KMS-11 (cell line): Measurements from ENCODE around the gene HIC2.
"Not testable (repeated sequence)": the region's sequence is repeated elsewhere in the genome, so short reads cannot be mapped to it uniquely, and the experiment has no call there.

Experiments
- H2AFZ ChIP-seq: fragments of 200-600 bp; sonication (generic); 2 replicates; pipeline ENCODE4 v1.6.1; 2016; ENCODE audit warnings: antibody characterized with exemption, mixed run types, low read depth
- H3K27ac ChIP-seq: fragments of 200-600 bp; sonication (generic); 2 replicates; pipeline ENCODE4 v1.6.1; 2016; ENCODE audit warnings: mild to moderate bottlenecking, mixed run types
- H3K27me3 ChIP-seq: fragments of 200-600 bp; sonication (generic); 2 replicates; pipeline ENCODE4 v1.6.1; 2017; ENCODE audit warnings: mild to moderate bottlenecking, low read depth, mixed run types, moderate library complexity; ENCODE audit not compliant: insufficient read depth
- H3K36me3 ChIP-seq: fragments of 200-600 bp; sonication (generic); 2 replicates; pipeline ENCODE4 v1.6.1; 2017; ENCODE audit warnings: mild to moderate bottlenecking, mixed run types; ENCODE audit not compliant: insufficient read depth
- H3K4me1 ChIP-seq: fragments of 200-600 bp; sonication (generic); 2 replicates; pipeline ENCODE4 v1.6.1; 2016; ENCODE audit warnings: mild to moderate bottlenecking, low read depth, mixed run types; ENCODE audit not compliant: poor library complexity, severe bottlenecking
- H3K4me2 ChIP-seq: fragments of 200-600 bp; sonication (generic); 2 replicates; pipeline ENCODE4 v1.7.0; 2016; ENCODE audit warnings: mild to moderate bottlenecking, mixed run types
- H3K4me3 ChIP-seq: fragments of 200-600 bp; sonication (generic); IDR thresholded peaks from 2 replicates; pipeline ENCODE4 v1.6.1; 2017; ENCODE audit warnings: low read depth, low read length, mixed read lengths; ENCODE audit not compliant: insufficient read depth
- H3K79me2 ChIP-seq: fragments of 200-600 bp; sonication (generic); 2 replicates; pipeline ENCODE4 v1.6.1; 2016; ENCODE audit warnings: low read depth, mixed run types; ENCODE audit not compliant: insufficient read depth
- H3K9ac ChIP-seq: fragments of 200-600 bp; sonication (generic); 2 replicates; pipeline ENCODE4 v1.6.1; 2016; ENCODE audit warnings: mild to moderate bottlenecking, mixed run types
- H4K20me1 ChIP-seq: fragments of 200-600 bp; sonication (generic); 2 replicates; pipeline ENCODE4 v1.6.1; 2016; ENCODE audit warnings: mild to moderate bottlenecking, mixed run types; ENCODE audit not compliant: insufficient read depth

HIC2 gene

DNA sequence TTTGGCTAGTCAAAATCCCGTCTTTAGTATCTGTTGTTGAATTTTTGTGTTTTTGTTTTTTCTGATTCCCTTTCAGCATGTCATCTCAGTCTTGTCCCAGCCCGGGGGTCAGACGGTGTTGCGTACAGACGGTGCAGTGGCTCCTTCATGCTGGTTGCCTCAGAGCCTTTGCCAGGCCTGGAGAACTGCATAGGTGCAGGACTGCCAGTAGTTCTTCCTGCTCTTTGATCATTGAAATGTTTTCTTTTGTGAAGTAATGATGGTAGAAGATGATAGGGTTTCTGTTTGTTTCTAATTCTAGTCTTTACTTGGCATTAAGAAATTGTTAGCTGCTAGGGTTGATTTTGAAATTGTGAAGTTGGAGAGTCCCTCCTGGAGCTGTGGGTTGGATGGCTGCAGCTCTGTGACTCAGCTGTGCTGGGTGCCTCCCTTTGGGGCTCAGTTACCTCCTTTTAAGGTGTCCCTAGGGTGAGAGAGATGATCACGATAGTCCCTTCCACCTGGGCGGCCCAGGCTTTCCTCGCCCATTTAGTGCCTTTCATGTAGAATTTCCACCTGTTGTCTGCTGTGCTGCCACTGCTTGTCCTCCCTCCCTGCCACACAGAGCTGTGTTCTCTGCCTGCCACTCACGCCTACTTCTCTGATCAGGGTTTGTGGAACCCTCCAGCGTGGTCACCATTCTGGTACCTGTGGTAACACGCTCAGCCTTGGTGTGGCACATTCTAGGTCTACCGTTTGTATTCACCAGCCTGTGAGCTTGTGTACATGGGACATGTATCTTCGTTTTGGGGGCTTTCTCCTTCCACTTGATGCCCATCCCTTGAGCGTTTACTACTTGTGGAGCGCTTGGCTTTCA is 17.4 kb downstream of the HIC2 start:
- not testable (repeated sequence) for H4K20me1 ChIP-seq, H3K27ac ChIP-seq, H3K36me3 ChIP-seq, H3K27me3 ChIP-seq, H3K79me2 ChIP-seq, H3K4me3 ChIP-seq, H3K9ac ChIP-seq, H3K4me2 ChIP-seq, H3K4me1 ChIP-seq, H2AFZ ChIP-seq

GRCh38 chr22:21435998-21436810 is 19.0 kb downstream of the HIC2 start:
- not testable (repeated sequence) for H3K4me3 ChIP-seq, H2AFZ ChIP-seq, H3K4me1 ChIP-seq, H3K27ac ChIP-seq, H4K20me1 ChIP-seq, H3K36me3 ChIP-seq, H3K27me3 ChIP-seq, H3K79me2 ChIP-seq, H3K4me2 ChIP-seq, H3K9ac ChIP-seq

DNA sequence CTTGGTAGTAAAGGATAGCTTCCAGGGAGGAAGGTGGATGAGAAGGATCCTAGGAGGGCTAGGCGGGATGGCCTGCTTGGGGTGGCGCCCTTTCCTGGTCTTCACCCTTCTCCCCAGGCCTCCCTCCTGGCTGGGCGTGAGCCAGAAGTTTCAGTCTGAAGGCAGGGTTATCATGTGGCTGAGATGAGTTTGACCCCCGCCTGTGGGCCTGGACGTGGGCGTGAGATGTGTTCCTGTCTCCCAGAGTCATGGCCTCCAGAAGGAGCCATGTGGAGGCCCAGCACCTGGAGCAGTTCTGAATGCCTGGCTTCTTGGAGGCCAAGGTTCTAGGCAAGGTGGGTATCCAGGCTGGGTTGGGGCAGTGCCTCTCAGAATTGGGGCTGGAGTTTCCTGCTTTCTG is 20.8 kb downstream of the HIC2 start:
- H3K36me3 ChIP-seq, H3K27me3 ChIP-seq, H3K9ac ChIP-seq, H3K4me3 ChIP-seq, H3K4me1 ChIP-seq, H3K4me2 ChIP-seq, H4K20me1 ChIP-seq, H3K79me2 ChIP-seq, H2AFZ ChIP-seq, H3K27ac ChIP-seq: not testable (repeated sequence)

- H3K9ac ChIP-seq, H3K27ac ChIP-seq, H4K20me1 ChIP-seq, H3K27me3 ChIP-seq, H3K79me2 ChIP-seq, H3K4me1 ChIP-seq, H2AFZ ChIP-seq, H3K4me2 ChIP-seq, H3K4me3 ChIP-seq, H3K36me3 ChIP-seq: not testable (repeated sequence)
These were observed 23.0 kb downstream of the HIC2 start for GRCh38 chr22:21440018-21440636.

DNA sequence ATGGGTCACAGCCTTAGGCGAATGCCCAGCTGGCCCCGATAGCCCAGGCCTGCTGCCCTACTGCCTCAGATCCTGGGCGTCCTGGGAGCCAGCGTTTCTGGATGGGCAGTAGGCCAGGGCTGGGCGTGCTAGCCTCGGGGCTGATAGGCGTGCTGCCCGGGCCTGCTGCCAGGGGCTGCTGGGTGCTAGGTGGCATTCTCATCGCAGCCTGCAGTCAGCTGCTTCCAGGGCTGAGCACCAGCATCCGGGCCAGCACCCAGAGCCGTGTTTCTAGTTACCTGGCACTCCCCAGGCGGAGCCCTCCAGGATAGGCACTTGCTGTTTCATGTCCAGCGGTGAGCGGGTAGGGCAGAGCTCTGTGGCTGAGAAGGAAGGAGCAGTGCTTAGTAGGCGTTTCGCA is 23.5 kb downstream of the HIC2 start:
- not testable (repeated sequence) for H3K4me3 ChIP-seq, H3K27me3 ChIP-seq, H3K9ac ChIP-seq, H3K36me3 ChIP-seq, H3K4me1 ChIP-seq, H4K20me1 ChIP-seq, H3K27ac ChIP-seq, H3K4me2 ChIP-seq, H2AFZ ChIP-seq, H3K79me2 ChIP-seq

GRCh38 chr22:21441170-21441569 is 24.0 kb downstream of the HIC2 start:
- not testable (repeated sequence) for H3K9ac ChIP-seq, H3K27ac ChIP-seq, H2AFZ ChIP-seq, H3K79me2 ChIP-seq, H3K4me3 ChIP-seq, H3K27me3 ChIP-seq, H3K4me2 ChIP-seq, H3K36me3 ChIP-seq, H4K20me1 ChIP-seq, H3K4me1 ChIP-seq

DNA sequence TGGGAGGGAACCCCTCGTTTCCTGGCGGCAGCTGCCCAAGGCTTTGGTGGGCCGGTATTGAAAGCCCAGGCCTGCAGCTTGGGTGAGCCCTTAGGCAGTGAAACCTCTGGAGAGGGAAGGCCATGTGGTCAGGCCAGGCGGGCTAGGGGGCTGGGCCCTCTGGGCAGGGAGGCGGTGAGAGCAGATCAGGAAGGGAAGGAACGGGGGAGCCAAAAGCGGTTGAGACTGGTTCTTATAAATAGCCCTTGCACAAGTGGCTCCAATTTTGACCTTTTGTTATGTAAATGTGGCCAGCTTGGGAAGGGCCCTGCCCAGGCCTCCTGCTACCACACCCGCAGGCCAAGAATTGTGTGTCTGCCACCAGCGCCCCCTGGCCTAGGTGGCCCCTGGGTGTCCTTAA is 25.0 kb downstream of the HIC2 start:
- not testable (repeated sequence) for H3K4me3 ChIP-seq, H3K4me1 ChIP-seq, H3K9ac ChIP-seq, H3K36me3 ChIP-seq, H3K4me2 ChIP-seq, H2AFZ ChIP-seq, H3K27me3 ChIP-seq, H3K27ac ChIP-seq, H3K79me2 ChIP-seq, H4K20me1 ChIP-seq

DNA sequence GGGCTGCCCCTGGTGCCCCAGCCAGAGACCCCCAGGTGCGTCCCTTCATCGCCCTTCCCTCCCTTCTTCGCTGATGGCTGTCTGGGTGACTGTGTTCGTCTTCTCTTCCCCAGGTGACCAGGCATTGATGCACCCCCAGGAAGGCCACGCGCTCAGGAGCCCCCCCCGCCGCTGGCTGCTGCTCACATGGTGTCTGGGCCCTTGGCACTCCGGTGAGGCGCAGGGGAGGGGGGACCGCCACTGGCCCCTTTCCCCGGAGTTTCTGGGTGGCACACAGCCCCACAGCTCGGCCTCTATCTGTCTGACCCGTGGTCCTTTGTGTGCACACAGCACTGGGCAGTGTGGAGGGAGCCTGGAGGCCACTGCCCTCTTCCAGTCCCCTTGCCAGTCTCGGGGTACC is 25.5 kb downstream of the HIC2 start:
- not testable (repeated sequence) for H3K4me1 ChIP-seq, H3K9ac ChIP-seq, H3K27ac ChIP-seq, H3K4me2 ChIP-seq, H4K20me1 ChIP-seq, H3K36me3 ChIP-seq, H3K27me3 ChIP-seq, H2AFZ ChIP-seq, H3K4me3 ChIP-seq, H3K79me2 ChIP-seq
